Amygdala (tissue), 56 donors: ENCODE measurements around the gene HCST.

Experiments
- DNase-seq, 56 donors: peaks; one replicate each; lab custom pipeline; 2025; lab: John Stamatoyannopoulos, UW

The HCST gene, protein sequence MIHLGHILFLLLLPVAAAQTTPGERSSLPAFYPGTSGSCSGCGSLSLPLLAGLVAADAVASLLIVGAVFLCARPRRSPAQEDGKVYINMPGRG

DNA sequence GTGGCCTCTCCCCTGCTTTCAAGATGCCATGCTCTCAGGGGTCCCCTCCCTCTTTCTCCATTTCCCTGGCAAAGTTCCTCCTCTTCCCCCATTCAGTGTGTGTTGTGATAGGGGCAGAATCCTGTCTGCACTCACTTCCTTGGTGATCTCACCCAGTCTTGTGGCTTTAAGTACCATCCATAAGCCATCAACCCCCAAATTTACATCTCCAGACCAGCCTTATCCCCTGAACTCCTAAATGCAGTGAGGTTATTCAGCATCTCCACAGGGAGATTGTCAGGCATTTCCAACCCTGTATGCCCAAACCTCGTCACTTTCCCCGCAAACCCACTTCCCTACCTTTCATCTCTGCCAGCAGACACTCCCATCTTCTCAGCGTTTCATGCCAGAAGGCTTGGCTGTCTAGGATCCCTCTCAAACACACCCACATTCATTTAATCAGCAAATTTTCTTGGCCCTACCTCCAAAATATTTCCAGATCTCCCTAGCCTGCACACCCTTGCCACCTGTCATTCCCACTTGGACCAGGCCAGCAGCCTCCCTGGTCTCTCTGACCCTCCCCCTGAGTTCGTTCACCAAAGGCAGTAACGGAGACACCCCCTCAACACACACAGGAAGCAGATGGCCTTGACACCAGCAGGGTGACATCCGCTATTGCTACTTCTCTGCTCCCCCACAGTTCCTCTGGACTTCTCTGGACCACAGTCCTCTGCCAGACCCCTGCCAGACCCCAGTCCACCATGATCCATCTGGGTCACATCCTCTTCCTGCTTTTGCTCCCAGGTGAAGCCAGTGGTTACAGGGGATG is at the start of gene HCST:
Gene HCST (plus strand): TSS at position 676 of the 808 bp plus-strand sequence. CDS start 65 bp downstream, at position 741.
- DNase-seq = peak in 6 of 56 donors; percentile 13 to 50 (median 15)

DNA sequence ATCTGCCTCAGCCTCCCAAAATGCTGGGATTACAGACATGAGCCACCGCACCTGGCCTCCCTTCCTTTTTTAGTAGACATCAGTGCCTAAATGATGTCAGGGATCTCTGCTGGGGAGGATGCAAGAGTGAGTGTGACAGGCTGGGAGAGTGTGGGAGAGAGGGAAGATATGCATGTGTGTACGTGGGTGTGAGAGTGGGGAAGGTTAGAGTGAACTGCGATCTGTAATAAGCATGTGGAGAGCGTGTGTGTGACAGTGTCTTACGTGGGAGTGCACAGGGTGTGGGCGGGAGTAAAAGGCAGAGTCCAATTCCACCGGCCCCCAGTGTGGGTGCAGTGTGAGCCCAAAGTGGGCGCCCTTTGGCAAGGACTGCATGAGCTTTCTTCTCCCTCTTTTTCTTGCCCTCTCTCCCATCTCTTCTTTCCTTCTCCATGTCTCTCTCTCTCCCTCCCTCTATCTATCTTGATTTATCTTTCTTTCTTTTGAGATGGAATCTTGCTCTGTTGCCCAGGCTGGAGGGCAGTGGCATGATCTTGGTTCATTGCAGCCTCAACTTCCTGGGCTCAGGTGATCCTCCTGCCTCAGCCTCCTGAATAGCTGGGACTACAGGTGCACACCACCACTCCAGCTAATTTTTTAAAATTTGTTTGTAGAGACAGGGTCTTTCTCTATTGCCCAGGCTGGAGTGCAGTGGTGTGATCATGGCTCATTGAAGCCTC is 49.1 kb upstream of the HCST start:
- peak in 1 of 56 donors; percentile 25 for DNase-seq

DNA sequence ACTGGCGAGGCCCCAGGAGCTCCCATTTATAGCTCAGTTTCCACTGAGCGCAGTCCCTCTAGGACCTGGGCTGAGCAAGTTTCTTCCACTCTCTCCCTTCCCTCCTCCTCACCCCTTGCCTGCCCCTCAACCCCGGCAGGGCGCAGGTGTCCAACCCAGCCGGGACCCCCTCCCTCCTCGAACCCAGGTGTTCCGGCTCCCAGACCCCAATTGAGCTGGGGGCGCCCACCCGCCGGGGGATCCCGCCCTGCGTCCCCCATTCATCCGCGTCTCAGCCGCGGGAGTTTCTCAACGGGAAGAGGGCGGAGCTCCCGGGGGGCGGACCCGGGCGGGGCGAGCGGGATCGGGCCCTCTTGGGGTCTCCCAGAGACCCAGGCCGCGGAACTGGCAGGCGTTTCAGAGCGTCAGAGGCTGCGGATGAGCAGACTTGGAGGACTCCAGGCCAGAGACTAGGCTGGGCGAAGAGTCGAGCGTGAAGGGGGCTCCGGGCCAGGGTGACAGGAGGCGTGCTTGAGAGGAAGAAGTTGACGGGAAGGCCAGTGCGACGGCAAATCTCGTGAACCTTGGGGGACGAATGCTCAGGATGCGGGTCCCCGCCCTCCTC is 45.7 kb upstream of the HCST start, which contains the start of gene KIRREL2:
Gene KIRREL2 (plus strand): TSS at position 366 of the 604 bp plus-strand sequence. CDS start 209 bp downstream, at position 575.
- peak in 6 of 56 donors; percentile 14 to 35 (median 22) for DNase-seq

- no peak for DNase-seq
Measured at GRCh38 chr19:35858311-35858710, 44.0 kb upstream of the HCST start.

DNA sequence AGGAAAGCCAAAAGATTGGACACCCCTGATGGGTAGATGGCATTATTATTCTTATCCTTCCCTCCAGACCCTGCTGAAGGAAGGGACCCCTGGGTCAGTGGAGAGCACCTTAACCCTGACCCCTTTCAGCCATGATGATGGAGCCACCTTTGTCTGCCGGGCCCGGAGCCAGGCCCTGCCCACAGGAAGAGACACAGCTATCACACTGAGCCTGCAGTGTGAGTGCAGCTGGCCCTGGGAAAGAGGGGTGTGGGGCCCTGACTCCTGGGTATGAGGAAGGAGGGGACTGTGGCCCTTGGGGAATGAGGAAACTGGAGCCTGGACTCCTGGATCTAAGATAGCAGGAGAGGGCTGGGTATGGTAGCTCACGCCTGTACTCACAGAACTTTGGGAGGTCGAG is 42.9 kb upstream of the HCST start:
- DNase-seq = no peak

DNA sequence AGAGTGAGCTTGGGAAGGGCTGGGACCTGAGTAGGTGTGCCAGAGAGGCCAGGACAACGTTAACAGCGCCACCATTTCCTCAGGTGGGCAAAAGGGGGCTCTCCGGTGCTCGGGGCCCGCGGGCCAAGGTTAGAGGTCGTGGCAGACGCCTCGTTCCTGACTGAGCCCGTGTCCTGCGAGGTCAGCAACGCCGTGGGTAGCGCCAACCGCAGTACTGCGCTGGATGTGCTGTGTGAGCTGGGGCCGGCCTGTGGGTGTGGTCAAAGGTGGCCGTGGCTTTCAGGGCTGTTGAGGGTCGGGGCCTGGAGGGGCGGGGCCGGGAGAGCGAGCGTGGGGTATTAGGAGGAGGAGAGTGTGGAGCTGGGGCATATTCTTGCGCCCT is 41.9 kb upstream of the HCST start:
- DNase-seq = no peak

DNA sequence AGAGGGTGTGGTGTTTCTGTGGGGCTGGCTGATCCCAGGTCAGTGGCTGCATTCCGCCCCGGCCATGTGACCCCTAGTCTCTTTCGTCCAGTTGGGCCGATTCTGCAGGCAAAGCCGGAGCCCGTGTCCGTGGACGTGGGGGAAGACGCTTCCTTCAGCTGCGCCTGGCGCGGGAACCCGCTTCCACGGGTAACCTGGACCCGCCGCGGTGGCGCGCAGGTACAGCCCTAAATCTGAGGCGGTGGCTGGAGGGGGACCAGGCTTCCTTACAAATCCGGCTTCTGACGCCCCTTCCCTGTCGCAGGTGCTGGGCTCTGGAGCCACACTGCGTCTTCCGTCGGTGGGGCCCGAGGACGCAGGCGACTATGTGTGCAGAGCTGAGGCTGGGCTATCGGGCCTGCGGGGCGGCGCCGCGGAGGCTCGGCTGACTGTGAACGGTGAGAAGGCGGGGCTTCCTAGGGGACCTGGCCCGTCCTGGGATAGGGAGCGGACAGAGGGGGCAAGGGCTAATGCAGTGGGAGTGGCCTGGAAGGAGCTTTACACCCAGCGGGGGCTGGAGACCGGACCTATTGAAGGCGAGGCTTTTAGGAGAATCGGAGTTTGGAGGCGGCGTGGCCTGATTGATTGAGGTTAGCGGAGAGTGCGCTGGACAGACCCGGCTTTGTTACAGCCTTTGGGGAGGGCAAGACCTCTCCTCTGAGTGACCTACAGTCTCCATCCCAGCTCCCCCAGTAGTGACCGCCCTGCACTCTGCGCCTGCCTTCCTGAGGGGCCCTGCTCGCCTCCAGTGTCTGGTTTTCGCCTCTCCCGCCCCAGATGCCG is 41.3 kb upstream of the HCST start:
- DNase-seq = no peak

DNA sequence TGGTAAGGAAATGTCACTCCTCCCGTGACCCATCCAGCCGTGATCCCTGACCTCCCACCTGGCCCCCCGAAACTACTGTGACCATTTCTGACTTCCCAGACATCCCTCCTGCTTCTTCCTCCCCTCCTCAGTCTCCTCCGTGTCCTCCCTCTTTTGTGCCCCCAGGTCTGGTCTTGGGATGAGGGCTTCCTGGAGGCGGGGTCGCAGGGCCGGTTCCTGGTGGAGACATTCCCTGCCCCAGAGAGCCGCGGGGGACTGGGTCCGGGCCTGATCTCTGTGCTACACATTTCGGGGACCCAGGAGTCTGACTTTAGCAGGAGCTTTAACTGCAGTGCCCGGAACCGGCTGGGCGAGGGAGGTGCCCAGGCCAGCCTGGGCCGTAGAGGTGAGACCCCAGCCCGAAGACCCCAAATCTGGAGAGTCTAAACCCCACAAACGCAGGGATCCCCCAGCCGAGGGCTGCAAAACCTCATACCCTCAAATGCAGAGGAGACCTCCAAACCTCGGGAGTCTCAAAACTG is 40.6 kb upstream of the HCST start:
- DNase-seq = no peak

DNA sequence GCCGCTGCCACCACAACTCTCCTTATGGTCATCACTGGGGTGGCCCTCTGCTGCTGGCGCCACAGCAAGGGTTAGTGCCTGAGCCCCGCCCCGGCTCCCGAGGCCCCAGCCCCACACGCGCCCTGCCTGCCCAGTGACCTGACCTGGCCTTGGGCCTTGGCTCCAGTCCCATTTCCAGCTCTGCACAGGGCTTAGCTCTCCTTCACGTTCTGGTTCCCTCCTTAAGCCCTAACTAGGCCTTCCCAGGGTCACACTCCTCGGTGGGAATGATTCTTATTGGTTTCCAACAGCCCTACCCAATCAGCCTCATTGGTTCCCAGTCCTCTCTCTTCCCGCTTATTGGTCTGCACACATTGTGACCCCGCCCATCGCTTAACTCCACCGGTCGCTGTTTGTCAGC is 39.8 kb upstream of the HCST start:
- no peak for DNase-seq

GRCh38 chr19:35863018-35863417 is 39.3 kb upstream of the HCST start:
- no peak for DNase-seq

GRCh38 chr19:35868172-35868822 is 34.0 kb upstream of the HCST start, which contains the start of gene APLP1:
Gene APLP1, plus strand, starts transcription at chr19:35868574. Its CDS starts 63 bp downstream, at chr19:35868637.
- peak; percentile 22 to 94 (median 82) for DNase-seq

DNA sequence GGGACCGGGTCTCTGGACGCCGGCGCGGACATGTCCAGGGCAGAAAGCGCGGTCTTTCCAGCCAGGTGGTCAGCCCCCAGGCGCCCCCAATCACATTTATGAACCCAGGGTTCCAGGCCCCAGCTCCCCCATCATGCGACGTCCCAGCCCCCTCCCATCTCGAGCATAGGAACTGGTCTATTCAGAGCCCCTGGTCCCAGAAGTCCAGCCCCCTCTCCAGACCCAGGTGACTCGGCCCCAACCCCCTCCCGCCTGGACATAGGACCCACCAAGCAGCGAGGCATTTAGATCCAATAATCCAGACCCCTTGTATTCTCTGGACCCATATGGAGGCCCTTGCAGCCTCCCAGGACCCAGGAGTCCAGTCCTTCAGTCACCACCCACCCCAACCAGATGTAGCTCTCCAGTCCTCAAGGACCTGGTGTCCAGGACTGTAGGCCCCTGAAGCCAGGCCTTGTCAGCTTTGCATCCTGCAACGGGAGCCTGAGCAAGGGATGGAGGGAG is 33.5 kb upstream of the HCST start:
- peak in 1 of 56 donors; percentile 35 for DNase-seq

DNA sequence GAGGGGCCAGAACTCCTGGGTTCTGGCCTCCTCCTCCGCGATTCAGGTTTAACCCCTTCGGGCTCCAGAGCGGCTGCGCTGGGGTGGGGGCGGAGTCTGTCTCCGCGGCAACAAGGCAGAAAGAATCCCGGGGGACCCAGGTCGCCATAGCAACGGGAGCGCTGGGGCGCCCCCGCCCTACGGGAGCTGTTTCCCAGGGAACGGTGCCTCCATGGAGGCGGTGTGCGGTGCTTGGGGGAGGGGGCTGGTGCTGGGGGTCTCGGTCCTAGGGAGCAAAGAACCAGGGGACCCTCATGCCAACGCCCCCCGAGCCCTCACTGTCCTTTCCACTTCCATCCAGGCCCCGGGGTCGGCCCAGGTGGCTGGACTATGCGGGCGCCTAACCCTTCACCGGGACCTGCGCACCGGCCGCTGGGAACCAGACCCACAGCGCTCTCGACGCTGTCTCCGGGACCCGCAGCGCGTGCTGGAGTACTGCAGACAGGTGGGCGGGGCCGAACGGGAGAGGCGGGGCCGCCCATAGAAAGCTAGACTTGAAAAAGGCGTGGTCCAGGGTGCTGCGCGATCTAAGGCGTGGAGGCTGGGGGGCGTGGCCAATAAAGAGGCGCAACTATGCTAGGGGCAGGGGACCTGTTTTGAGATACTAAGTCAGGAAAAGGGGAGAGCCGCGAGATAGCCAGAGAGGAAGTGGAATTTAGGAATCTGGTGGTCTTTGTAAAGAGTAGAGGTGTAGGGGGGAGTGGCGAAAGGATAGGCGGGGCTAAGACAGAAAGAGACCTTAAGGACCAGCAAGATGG is 32.8 kb upstream of the HCST start:
- peak in 55 of 56 donors; percentile 35 to 89 (median 76) for DNase-seq

DNA sequence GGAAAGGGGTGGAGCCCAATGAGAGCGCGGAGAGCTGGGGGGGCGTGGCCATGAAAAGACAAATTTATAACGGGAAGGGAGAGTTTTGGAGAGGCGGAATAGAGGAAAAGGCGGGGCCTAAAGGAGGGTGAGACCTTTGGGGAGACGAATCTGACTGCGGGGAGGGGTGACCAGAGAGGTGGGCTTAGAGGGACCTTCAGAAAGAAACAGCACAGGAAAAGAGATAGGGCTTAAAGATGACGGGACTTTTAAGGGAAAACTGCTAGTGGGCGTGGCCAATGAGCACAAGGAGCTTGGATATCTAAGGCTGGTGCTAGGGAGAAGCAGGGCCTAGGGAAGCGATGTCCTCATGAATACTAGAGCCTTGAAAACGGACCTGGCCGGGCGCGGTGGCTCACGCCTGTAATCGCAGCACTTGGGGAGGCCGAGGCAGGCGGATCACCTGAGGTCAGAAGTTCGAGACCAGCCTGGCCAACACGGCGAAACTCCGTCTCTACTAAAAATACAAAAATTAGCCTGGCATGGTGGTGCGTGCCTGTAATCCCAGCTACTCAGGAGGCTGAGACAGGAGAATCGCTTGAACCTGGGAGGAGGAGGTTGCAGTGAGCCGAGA is 32.1 kb upstream of the HCST start:
- peak in 8 of 56 donors; percentile 31 to 63 (median 48) for DNase-seq

DNA sequence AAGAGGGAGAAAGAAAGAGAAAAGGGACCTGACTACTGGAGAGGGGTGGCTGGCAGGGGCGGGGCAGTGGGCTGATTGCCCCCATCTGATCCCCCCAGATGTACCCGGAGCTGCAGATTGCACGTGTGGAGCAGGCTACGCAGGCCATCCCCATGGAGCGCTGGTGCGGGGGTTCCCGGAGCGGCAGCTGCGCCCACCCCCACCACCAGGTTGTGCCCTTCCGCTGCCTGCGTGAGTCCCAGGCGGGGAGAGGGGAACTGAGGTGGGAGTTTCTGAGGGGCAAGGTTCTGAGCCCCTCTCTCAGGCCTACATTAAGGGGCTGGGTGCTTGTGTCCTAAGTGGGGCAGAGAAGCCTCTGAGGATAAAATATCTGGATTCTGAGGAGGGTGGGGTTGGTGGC is 31.5 kb upstream of the HCST start:
- no peak for DNase-seq

DNA sequence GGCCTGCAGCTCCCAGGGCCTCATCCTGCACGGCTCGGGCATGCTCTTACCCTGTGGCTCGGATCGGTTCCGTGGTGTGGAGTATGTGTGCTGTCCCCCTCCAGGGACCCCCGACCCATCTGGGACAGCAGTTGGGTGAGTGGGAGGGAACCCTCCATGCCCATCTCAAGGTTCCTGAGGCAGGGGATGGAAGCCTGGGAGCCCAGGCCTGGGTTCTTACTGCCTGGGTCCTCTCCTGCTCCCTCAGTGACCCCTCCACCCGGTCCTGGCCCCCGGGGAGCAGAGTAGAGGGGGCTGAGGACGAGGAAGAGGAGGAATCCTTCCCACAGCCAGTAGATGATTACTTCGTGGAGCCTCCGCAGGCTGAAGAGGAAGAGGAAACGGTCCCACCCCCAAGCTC is 30.7 kb upstream of the HCST start:
- no peak for DNase-seq

DNA sequence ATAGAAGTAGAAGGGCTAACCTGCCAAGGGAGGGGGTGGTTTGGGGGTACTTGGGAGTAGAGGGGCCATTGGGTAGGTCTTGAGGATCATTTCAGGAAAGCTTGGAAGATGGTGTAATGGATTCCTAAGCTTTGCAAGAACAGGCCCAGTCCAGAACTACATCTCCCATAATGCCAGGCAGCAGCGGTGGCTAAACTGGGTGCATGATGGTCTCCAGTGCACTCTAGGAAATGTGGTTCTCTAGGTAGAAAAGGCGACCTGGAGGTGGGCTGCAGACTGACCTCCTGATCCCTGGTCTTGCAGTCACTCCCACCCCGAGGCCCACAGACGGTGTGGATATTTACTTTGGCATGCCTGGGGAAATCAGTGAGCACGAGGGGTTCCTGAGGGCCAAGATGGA is 30.1 kb upstream of the HCST start:
- no peak for DNase-seq
